UCSD-AML1 (cell line): ENCODE measurements around the gene PLOD1.
"Not testable (repeated sequence)": the region's sequence is repeated elsewhere in the genome, so short reads cannot be mapped to it uniquely, and the experiment has no call there.

ENCODE experiments used
- DNase-seq: peaks from one replicate; lab custom pipeline; 2025; ENCODE audit not compliant: unreplicated experiment; lab: John Stamatoyannopoulos, UW

PLOD1 gene

DNA sequence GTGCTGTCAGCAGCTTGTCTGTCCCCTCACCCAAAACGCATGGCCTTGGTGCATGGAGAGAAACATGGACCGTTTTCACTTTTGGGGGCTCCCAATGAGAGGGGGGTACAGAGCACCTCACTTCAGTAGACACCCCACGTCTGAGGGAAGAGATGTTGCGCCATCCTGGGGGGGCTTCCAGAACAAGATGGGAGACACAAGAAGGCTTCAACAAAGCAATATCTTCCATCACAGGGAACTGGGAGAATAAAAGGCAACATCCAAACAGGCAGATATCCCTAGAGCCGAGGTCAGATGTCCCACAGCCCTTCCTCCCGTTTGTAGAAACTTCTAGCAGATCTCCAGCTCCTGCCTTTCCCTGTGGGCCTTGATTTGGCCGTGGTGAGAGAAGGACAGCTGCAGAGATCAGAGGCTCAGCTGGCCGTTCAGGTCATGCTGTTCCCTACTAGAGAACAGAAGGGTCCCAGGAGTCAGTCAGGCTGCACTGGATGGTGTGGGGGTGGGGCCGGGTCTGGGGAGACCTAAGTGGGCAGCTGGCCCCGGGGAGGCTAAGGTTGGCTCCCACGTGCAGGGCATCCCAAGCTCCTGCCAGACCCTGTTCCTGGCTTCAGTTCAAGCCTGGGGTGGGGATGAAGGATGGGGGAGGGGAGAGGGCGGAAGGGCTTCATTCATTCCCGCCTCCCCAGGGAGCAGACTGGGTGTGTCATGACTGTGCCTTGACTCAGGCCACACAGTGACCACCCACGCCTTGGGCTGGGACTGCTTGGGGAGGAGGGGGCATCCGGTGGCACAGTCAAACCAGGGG, 4.4 kb downstream of the PLOD1 start:
- no peak for DNase-seq

DNA sequence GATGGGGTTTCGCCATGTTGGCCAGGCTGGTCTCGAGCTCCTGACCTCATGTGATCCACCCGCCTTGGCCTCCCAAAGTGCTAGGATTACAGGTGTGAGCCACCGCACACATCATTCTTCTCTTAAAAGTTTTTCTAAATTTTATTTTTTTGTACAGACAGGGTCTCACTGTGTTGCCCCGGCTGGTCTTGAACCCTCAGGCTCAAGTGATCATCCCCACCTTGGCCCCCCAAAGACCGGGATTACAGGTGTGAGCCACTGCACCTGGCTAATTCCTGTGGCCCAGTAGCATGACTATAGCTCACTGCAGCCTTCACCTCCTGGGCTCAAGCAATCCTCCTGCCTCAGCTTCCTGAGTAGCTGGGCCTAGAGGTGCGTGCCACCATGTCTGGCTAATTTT, 5.3 kb downstream of the PLOD1 start:
- not testable (repeated sequence) for DNase-seq

DNA sequence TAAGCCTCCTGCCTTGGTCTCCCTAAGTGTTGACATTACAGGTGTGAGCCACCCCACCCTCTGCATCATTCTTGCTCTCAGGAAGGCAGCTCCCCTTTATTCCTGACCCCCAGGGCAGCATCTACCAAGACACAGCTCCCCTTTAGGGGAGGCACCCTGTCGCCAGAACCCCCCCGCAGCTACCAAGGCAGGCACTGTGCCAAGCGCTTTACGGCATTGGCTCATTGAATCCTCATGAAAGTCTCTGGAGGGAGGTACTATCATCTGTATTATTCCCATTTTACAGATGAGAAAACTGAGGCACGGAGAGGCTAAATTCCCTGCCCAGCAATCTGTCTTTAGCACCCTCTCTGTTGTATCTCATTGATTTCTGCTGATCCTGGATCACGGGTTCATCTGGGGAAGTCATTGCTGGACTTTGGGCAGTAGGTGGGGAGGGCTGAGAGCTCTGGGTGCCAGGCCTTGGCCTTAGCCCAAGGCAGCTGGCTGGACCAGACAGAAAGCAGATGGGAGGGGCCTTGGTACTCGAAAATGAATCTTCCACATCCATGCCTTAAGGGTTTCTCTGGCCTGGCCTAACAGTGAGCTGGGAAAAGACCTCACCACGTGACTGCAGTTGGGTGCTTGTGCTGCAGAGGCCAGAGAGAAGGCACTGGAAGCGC, 5.9 kb downstream of the PLOD1 start:
- no peak for DNase-seq

DNA sequence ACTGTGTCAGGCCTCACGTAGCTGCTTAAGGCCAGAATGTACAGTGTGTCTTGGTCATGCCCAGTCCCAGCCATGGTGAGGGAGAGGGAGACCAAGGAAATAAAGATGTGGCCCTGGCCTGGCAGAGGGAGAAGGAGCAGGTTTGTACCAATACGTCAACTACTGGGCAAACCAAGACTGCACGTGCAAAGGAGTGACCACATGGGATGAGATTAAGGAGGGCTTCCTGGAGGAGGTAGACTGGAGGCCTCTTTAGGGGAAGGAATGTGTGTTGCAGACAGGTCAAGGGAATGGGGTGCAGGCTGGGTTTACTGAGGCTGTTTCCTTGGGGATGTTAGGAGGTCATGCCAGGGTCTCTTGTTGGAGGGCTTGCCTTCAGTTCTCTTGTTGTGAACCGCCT, 7.8 kb downstream of the PLOD1 start:
- DNase-seq, result no peak

DNA sequence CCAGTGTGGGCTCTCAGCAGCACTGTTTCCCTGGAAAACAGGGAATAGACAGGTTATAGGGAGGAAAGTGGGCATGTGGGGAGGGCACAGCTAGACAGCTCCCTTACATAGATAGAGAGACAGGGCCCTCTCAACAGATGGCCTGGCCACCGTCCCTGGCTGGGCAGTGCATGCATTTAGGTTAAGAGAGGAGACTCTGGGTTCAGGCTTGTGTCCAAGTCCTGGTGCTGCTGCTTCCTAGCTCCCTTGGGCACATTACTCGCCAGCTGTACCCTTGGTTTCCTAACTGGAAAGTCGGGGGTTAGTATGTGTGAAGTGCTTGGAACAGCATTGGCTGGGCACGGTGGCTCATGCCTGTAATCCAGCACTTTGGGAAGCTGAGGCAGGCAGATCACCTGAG, 9.1 kb downstream of the PLOD1 start:
- no peak for DNase-seq

DNA sequence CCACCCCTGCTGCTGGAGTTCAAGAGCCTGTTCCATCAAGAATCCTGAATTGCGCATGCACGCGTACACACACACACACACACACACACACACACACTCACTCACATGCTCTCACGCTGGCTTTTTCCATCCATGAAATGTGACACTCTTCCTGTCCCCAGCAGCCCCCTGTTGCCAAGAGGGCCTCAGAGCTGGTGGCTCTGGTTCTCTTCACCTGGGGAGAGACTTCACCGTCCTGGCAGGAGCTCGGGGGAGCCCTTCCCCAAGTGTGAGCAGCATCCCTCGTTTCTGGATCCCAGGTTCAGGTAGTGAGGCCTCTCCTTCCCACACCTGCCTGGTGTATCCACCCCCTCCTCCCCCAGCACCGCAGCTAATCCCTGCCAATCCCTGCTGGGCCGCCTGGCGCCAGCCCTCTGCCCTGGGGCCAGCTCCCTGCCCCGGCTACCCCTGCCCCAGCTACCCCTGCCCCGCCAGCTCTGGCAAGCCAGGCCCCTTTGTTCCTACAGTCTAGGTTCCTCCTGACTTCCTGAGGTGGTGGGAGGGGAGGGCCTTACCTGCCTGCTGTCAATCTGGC, 9.9 kb downstream of the PLOD1 start:
- no peak for DNase-seq

DNA sequence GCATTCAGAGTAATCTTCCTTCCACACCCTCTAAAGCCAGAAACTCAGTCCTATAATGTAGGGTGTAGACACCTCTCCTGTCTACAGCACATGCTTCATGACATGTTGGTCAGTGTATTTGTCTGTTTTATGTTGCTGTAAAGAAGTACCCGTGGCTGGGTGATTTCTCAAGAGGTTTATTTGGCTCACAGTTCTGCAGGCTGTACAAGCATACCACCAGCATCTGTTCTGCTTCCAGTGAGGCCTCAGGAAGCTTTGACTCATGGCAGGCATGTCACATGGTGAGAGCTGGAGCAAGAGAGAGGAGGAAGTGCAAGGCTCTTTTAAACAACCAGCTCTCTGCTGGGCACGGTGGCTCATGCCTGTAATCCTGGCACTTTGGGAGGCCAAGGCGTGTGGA, 12.1 kb downstream of the PLOD1 start:
- DNase-seq, result no peak

DNA sequence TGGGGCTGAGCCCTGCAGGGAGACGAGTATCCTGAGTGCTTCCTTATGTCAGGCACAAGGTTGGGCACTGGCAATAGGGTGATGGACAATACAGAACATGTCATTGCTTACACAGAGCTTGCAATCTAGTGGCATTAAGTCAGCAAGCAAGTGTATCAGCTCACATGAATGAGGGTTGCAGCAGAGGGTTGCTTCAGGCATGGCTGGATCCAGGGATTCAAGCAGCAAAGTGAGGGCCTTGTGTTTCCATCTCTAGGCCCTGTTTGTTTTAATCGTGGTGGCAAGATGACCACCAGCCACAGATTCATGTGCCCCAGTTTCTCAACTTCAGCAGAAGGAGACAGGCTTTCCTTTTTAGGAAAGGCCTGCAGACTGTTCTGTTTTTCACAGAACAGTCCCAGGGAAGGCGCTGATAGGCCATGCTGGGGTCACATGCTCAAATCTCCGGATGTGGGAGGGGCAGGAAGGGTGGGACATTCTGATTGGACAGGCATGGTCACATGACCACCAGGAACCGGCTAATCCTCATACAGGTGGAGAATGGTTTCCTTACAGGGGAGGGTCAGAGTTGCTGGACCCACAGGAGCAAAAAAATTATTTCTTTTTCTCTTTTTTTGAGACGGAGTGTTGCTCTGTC, 14.4 kb downstream of the PLOD1 start:
- no peak for DNase-seq

DNA sequence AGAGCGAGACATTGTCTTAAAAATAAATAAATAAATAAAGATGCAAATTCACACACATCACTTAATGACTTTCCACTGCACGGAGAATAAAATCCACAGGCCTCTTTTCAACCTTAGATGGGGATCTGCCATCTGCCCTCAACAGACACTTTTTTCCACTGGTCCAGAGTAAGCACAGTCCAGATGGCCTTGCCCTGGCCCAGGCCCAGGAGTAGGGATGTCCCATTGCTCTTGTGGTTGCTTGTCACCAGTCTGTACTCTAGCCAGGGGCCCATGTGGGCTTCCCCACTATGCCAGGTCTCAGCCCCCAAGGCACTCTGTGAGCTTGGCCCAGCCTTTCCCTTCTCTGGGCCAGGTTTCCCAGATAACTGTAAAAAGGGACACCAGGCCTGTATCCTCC, 17.4 kb downstream of the PLOD1 start:
- no peak for DNase-seq

DNA sequence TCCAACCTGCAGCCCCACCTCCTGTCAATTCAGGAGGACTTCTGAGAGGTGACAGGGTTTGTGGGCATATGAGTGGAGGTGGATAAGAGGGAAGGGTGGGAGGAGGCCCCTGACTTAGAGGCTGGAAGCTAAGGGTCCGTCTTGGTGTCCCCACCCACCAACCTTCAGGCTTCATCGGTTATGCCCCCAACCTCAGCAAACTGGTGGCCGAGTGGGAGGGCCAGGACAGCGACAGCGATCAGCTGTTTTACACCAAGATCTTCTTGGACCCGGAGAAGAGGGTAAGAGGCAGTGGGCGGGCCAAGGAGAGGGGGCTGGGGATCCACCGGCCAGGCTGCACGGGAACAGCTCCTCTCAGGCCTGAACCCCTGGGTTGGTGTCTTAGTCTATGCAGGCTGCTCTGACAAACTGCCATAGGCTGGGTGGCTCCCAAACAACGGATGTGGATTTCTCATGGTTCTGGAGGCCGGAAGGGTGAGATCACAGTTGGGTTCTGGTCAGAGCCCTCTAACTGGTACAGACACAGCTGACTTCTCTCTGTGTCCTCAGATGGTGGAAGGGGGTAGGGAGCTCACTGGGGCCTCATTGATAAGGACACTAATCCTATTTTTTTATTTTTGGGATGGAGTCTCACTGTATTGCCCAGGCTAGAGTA, 18.1 kb downstream of the PLOD1 start:
- no peak for DNase-seq

DNA sequence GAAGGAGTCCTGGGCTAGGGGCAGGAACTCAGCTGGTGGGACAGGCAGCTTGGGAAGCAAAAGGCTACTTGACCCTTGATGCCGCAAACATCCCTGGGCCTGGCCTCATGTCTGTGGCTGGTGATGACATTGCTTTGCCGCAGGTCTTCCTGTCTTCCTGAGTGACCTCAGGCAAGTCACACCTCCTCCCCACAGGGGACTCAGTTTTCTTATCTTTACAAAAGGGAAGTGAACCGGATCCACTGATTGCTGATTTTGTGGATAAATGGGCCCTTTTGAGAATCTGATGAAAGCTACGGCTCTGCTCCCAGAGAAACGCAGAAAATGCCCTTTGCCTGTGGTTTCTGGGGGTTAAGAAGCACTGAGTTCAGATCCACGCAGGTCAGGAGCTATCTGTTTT, 20.7 kb downstream of the PLOD1 start:
- no peak for DNase-seq

DNA sequence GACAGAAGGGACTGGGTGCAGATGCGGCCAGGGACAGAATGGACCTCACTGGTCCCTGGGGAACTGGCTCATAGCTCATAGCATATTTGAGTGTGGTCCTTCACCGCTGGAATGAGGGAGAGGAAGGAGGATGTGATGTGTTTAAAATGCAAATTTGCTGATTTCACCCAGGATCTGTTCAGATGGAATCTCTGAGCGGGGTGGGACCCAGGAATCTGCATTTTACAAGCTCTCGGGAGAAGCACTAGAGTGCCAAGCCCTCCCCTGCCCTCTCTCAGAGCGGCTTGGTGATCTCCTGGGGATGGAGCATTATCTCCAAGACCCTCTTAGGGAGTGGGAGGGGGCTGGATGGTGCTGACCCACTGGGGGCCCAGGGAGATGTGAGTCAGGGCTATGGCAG, 22.9 kb downstream of the PLOD1 start:
- no peak for DNase-seq

DNA sequence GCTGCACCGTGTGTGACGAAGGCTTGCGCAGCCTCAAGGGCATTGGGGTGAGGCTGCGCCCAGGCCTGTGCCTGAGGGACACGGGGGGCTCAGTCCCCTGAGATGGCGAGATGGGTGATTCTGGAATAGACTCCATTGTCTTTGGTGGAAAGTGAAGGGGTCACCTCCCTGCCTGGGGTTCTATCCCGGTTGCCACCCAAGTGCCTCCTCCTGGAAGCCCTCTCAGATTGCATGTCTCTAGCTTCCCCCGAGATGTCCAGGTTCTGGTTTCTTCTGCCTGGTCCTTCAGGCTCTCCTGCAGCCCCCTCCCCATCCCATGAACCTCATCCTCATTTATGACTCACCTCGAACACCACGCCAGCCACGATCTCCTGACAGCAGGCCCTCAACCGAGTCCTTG, 23.4 kb downstream of the PLOD1 start:
- no peak for DNase-seq

DNA sequence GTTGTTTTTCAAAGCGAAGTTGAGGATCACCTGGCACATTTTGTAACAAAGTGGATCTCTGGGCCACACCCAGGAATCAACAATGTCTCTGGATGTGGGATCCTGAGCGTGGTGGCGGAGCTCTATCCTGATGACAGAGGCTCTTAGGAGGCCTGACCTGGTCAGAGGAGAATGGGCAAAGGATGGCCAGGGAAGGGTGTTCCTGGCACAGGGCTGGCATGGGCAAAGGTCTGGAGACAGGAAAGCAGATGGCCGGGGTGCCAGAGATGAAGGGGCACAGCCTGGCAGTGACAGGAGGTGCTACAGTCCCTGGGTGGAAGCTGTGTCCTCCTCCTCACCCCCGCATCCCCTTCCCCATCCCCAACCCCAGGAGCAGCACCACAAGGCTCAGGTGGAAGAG, 25.8 kb downstream of the PLOD1 start:
- DNase-seq, result no peak

DNA sequence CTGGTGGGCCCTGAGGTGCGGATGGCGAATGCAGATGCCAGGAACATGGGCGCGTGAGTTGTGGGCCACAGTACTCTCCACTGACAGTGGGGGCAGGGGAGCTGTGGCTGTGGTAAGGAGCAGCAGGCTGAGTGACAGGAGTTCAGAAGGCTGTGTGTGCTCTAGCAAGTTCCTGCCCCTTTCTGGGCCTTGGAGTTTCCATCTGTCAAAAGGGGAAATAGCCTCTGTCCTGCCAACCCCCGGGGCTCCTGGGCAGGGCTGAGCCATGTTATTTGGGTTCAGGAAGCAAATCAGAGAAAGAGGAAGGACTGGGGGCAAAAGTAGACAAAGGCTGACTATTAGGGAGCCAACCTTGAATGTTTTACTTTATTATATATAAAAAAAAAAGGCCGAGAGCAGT, 26.2 kb downstream of the PLOD1 start:
- DNase-seq, result no peak

DNA sequence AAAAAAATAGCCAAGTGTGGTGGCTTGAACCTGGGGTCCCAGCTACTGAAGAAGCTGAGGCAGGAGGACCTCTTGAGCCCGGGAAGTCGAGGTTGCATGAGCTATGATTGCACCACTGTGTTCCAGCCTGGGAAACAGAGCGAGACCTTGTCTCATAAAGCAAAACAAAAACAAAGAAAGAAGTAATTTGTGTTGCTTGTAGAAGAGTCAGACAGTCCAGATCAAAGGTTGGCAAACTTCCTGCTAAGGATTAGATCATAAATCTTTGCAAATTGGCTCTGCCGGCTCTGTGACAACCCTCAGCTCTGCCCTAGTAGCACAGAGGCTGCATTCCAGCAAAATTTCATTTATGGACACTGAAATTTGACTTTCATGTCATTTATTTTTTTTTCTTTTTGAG, 26.7 kb downstream of the PLOD1 start:
- no peak for DNase-seq

DNA sequence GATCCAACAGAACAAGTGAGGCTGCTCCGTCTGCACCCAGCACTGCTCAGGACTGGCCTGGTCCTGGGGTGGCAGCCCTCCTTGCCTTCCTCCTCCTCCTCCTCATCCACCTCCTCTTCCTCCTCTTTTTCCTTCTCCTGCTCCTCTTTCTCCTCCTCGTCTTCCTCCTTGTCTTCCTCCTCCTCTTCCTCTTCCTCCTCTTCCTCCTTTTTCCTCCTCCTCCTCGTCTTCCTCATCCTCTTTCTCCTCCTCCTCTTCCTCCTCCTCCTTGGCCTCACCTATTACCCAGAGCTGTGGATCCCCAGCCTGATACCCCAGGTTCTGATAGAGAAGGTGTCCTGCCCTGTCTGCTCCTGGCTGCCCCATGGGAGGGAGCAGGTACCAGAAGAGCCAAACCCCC, 29.1 kb downstream of the PLOD1 start:
- DNase-seq, result no peak

DNA sequence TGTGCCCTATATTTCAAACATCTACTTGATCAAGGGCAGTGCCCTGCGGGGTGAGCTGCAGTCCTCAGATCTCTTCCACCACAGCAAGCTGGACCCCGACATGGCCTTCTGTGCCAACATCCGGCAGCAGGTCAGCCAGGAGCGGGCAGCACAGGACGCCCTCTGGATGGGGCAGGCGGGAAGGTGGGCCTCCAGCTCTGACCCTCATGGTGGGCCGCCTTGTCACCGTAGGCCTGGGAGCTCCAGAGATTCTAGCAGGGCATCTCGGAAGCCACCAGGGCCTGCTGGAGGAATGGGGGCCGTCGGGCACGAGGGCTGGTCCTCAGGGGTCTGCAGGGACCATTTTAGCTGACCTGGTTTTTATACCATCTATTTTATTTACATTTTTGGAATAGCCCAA, 30.1 kb downstream of the PLOD1 start:
- DNase-seq, result no peak

DNA sequence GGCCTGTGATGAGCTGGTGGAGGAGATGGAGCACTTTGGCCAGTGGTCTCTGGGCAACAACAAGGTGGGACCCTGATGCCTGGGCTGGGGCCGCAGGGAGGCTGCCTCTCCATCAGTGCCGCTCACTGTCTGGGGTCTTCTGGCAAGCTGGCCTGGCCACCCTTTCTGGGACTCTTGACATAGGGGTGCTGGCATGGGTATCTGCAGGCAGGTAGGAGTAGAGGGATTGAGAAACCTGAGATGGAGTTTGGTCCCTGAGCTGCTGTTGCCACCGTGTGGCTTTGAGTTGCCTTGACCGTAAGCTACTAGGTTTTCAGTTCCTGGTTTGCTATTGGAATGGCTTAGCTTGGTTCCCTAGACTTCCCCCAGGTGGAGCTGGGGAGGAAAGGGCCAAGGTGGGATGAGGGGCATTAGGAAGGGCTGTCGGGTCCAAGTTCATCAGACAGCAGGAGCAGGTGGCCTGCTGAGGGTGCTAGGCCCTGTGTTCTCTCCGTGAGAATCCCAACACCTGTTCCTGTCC, 32.6 kb downstream of the PLOD1 start:
- DNase-seq, result peak; percentile 45

DNA sequence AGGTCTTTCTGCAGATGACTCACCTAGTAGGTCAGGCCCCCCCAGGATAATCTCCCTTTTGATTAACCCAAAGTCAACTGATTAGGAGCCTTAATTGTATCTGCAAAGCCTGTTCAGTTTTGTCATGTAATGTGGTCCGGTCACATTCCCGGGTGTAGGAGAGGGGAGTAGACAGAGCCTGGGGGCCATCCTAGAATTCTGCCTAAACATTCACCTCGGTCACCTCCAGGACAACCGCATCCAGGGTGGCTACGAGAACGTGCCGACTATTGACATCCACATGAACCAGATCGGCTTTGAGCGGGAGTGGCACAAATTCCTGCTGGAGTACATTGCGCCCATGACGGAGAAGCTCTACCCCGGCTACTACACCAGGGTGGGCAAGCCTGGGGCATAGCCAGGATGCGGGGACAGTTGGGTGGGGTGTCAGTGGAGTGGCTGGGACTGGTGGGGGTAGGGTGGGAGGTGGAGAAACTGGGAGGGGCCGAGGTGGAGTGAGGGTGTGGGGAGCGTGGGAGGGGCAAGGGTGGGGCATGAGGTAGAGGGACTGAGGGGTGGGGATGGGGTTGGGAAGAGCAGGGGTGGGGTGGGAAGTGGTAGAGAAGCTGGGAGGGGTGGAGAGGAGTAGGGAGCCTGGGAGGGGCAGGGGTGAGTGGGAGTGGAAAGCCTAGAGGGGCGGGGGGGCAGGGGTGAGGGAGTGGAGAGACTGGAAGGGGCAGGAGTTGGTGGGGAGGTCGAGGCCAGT, 36.1 kb downstream of the PLOD1 start:
- no peak for DNase-seq

DNA sequence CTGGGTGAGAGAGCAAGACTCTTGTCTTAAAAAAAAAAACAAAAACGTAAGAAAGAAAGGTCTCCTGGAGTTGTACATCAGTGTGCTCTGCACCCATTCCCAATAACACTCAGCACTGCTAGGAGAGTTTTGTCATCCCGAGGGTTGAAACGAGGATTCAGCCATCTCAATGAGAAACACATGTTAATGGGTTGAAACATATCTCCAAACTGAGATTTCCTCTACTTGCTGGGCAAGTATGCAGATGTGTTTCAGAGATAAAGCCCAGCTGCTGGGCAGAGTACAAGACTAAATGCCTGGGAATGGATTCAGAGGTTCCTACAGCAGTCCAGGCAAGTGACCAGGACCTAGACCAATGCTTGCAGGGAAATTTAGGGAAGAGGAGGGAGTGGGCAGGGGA, 43.1 kb downstream of the PLOD1 start:
- no peak for DNase-seq
